ENCODE results near the gene MGAT5B.

GRCh38 chr17:76834870-76835269, 33.3 kb upstream of the MGAT5B start:
- no peak for TF ChIP-seq CTCF (IDR thresholded peaks at IDR 0.05; ENCODE audit: low read length)
- TF ChIP-seq EZH2 (optimal IDR thresholded peaks at IDR 0.05; ENCODE audit: low read depth, low read length) = no peak
